GM20431 (cell line): Measurements from ENCODE around the gene TSPEAR.
"Not testable (repeated sequence)": the region's sequence is repeated elsewhere in the genome, so short reads cannot be mapped to it uniquely, and the experiment has no call there.

Experiments used
- in situ Hi-C: fragments of 300-500 bp; cut with MseI, MboI; formaldehyde crosslinking; loops from one replicate; pipeline ENCODE4 v1.15.0; 2020; ENCODE audit warnings: low sequenced_read_pairs; ENCODE audit not compliant: unreplicated experiment

The TSPEAR gene

DNA sequence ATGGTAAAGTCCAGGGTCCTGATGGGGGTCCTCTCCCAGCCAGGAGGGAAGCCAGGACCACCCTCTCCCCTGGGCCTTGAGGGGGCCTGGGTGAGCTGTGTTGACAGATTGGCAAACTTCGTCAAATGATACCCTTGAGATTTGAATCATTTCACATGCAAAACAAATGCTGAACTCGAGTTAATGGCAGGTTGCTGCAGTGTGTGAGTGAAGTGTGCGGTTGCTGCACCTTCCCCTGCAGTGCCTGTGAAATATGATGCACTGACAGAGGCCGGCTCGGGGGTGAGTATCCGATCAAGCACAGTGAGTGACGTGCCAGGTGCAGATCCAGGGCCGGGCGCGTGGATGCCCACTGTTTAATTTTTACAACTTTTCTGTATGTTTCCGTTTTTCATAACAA lies 23.7 kb downstream of the TSPEAR start:
- in situ Hi-C loops, result no loop called here

DNA sequence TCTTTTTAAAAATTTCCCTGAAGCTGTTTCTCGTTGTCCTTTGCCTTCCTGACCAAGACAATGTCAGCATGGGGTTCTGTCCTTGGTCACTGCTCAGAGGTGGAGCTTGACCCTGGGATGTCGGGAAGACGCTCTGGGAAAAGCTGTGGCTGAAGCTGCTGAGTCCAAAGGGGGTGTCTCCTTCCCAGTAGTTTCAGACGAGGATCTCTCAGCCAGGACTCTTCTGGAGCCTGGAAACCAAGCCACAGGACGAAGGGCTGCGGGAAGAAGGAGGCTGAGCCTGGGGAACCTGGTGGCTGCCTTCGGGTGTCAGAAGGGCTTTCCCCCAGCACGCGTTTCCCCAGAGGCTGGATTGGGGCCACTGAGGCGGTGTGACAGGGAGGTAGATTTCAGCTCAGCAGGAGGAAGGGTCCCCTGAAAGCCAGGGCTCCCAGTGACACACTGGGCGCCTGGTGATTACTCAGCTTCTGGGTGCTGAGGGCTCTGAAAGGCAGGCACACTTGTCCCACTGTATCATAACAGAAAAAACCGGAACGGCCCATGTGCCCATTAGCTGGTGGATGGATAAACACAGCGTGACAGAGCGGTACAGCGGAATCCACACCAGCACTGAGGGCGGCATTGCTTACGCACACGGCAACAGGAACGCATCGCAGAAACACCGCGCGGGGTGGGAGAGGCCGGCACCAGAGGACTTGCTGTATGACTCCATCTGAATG lies 24.4 kb downstream of the TSPEAR start:
- in situ Hi-C loops, result no loop called here

DNA sequence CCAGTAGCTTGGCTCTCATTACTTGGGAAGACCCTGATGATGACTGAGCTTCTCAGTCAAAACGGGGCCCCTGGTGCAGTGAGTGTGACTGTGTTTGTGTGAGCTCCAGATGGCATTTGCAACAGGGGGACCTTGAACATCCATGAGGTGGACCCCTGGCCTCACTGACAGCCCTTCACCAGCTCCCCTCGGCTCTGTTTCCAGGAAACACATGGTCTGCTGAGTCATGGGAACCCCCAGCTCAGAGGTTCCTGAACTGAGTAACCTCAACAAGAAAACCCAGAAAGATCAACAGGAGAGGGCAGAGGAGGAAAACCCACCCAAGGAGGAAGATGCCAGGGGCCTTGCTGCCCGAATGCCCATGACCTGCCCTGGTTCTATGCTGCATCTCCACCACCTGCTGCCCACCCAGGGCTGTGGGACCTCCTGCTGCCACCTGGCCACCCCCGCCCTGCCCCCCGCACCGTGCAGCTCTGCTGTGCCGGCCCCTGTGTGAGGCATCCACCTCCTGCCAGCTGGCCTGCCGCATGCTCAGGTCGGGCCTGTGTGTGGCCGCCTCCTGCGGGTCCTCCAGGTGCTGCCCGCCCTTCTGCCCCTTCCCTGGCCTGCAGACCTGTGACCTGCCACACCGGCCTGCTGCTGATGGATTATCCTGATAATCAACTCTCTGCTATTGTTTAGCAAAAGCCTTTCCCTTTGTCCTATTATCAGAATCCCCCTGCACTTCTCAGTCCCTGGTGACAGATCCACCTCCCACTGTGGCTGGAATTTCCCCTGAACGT lies 25.2 kb downstream of the TSPEAR start:
- in situ Hi-C loops, result no loop called here

DNA sequence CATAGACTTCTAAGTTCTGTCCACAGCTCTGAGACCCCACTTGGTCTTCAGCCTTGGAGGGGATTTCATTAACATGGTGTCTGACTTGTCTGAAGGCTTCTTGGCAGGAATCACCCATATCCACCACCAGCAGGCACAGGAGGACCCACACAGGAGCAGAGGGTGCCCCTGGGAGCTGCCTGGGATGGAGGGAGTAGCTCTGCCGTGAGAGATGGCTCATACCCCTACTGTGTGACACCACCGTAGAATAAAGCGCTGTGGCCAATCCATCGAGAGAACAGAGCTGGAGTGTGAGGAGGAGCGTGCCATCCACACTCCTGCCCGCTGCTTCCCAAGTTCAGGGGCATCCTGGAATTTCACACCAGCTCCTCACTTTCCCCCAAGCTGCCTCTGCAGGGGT lies 26.3 kb downstream of the TSPEAR start:
- in situ Hi-C loops, result not testable (repeated sequence)

DNA sequence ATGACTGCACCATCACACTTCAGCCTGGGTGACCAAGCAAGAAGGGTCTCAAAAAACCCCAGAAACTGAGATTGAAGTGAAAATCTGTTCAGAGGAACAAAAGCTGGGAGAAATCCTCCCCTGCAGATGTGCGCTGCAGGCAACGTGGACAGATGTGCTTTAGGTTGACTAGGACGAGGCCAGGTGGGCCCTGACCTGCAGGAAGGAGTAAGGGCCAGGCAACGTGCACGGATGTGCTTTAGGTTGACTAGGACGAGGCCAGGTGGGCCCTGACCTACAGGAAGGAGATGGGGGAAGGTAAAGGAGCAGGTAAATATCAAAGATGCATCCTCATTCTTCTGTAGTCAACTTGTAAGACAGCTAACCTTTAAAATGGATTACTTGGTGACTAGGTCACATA lies 26.9 kb downstream of the TSPEAR start:
- in situ Hi-C loops, result no loop called here

DNA sequence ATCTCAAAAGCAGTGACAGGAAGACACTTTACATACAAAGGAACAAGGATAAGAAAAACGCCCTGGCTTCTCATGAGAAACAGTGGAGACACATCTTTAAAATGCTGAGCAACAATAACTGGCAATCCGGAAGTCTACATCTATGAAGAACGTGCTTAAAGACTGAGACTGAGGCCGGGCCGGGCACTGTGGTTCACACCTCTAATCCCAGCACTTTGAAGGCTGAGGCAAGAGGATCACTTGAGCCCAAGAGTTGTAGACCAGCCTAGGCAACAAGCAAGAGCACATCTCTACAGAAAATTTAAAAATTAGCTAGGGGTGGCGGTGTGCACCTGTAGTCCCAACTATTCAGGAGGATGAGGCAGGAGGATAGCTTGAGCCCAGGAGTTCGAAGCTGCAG lies 27.3 kb downstream of the TSPEAR start:
- in situ Hi-C loops, result no loop called here

DNA sequence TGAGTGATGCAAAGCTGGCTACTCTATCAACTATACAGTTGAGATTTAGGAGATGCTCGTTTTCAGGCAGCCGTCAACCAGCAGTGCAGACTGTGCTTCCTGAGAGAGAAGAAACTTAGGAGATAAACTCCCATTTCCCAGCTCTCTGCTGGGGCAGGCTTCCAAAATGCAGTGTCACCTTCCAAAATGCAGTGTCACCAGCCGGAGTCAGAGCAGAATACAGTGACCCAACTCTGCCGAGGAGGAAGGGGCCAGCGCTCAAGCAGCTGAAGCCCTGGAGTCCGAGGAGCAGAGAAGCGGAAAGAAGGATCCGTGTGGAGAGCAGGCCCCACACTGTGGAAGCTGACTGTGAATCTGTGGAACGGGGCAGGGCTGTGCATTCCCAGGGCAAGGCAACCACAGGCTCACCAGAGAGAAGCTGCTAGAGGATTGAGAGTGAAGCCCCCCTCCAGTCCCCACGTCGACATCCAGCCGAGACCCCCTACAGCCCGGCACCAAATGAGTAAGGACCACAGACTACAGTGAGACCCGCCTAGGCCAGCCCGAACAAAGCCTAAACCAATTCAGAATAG lies 28.7 kb downstream of the TSPEAR start:
- in situ Hi-C loops, result no loop called here

DNA sequence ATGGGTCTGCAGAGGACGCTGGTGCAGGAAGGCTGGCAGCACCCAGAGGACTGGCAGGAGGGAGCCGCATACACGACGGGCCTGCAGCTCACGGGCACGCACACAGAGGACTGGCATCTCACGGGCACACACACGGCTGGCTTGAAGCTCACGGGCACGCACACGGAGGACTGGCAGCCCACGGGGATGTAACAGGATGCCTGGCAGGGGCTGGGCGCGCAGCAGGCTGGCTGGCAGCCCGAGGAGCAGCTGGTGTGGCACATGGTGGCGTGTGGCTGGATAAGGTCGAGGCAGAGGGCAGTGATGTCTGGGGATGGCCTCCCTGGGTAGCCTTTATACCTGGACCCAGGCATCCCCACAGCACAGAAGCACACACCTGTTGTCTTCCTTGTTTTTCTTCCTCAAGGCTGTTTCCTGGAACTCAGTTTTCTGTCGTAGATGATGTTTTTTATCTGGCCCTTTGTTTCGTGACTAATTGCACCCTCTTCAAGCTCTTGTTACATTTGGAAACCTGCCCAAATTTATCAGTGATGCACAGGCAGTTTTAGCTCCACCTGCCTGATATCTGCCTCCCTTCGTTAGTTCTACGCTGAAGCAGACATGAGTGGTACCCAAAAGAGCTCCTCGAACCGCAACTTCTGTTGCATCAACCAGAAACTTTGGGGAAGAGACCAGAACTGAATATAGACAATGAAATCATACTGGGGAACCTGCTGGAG lies 29.4 kb downstream of the TSPEAR start, which contains the start of gene KRTAP12-1:
Gene KRTAP12-1, minus strand, starts transcription at position 303 of the 719 bp plus-strand sequence. Its CDS starts 40 bp downstream, at position 263.
- in situ Hi-C loops, result no loop called here

DNA sequence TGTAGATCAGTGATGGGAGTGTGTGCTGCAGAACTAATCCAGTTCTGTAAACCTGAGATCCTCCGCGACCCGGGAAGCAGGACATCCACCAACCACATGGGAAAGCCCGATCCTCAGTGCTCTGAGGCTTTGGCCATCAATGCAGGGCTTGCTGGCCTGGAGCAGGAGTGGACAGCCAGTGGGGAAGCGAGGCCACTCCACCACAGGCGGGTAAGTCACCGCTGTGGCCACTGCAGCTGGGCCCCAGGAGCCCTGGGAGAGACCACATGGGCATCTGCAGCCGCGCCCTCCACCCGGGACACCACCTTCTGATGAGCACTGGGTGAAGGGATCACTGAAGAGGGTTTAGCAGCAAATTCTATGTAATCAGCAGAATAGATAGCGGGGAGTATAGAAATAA lies 30.2 kb downstream of the TSPEAR start:
- in situ Hi-C loops, result no loop called here

DNA sequence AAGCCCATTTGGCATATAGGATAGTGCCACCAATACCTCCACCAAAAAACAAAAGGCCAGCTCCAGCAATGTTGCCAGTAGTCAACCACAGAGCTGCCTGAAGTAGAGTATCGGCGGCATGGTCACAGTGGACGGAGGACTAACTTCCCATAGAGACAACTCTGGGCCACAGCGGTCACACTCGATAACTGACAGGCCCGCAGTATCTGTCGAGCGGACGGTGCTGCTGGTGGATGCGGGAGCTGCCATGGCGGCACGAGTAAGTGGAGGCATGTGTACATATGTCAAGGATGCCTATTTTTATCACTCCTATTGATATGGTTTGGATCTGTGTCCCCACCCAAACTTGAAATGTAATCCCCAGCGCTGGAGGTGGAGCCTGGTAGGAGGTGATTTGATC lies 33.5 kb downstream of the TSPEAR start:
- in situ Hi-C loops, result no loop called here

DNA sequence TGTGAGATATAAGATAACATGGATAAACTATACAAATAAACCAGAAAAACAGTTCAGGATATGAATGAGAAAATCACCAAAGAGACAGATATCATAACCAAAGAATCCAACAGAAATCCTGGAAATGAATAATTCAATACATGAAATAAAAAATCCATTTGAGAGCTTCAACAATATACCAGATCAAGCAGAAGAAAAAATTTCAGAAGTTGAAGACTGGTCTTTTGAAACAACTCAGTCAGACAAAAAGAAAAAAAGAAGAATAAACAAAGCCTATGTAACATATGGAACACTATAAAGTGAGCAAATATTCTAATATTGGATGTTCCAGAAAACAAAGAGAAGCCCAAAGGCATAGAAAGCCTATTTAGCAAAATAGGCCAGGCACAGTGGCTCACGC lies 39.5 kb downstream of the TSPEAR start:
- in situ Hi-C loops, result no loop called here

DNA sequence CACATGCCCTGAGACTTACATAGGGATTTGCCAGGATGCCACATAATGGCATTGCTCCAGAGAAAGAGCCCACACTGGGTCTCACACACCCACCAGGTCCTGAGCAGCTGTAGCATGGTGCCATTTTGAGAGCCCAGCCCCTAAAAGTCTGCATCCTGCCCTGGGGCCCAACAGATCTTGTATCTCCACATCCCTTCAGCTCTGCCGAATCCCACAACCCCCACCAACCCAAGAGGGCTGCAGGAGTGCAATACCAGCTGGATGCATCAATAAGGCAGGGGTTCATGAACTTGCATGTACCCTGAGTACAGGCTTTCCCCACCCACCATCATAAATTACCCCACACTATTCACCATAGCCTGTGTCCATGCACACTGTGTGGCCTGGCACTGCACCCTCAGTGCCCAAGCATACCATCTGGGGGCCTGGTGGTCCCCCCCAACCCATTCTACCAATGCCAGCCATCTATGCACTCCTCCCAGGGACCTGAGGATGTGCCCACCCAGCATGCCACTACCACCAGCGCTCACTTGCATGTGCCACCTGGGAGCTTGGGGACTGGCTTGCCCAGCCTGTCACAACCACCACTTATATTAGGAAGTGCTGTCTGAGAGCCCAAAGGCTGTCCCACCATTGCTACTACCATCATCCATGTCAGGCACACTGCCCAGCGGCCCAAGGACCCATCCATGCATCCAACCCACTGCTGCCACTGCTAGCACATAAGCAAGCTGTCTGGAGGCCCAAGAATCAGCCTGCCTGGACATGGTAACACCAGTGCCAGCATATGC lies 40.5 kb downstream of the TSPEAR start:
- in situ Hi-C loops, result no loop called here

DNA sequence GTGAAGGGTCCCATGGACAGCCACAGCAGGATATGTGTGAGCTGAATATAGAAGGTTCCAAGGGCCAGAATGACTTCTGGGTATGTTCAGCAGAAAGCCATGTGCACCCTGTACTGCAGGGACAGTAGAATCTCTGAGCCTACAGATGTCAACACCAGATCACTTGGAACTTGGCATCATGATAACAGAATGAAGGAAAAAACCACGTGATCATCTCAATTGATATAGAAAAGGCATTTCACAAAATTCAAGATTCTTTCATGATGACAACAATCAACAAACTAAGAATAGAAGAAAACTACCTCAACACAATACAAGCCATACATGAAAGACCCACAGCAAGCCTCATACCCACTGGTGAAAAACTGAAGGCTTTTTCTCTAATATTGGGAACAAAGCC lies 43.8 kb downstream of the TSPEAR start:
- in situ Hi-C loops, result no loop called here

DNA sequence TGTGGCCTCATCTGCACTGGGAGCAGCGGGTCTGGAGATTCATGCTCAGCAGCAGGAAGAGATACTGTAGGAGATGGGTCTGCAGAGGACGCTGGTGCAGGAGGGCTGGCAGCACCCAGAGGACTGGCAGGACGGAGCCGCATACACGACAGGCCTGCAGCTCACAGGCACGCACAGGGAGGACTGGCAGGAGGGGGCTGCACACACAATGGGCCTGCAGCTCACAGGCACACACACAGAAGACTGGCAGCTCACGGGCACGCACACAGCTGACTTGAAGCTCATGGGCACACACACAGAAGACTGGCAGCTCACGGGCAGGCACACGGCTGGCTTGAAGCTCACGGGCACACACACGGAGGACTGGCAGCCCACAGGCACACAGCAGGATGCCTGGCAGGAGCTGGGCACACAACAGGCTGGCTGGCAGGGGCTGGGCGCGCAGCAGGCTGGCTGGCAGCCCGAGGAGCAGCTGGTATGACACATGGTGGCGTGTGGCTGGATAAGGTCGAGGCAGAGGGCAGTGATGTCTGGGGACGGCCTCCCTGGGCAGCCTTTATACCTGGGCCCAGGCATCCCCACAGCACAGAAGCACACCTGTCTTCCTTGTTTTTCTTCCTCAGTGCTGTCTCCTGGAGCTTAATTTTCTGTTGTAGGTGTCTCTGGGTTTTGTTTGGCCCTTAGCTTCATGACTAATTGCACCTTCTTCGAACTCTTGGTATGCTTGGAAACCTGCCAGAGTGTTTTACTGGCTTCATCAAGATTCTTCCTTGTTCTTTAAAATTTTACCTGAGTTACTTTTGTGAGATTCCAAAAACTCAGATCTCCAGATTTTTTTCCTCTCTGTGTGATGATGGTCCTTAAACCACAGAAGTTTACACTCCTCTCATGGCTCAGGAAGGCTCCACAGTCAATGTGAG lies 44.7 kb downstream of the TSPEAR start, which contains the start of gene KRTAP12-2:
Gene KRTAP12-2, minus strand, starts transcription at position 527 of the 920 bp plus-strand sequence. Its CDS starts 41 bp downstream, at position 486.
- in situ Hi-C loops, result no loop called here

DNA sequence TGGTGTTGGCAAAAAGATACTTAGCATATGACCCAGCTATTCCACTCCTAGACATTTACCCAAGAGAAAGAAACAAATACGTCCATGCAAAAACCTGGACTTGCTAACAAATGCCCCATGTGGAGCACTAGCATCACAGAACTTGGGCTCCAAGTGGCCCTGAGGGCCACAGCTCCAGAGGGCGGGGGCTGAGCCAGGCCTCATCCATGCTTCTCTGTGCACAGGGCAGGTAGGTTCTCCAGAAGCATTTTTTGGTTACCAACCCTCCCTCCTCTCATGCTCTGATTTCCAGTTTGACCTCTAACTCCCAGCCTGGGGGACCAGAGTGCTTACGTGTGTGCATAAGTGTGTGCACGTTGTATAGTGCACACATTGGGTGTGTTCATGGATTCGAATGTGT lies 46.7 kb downstream of the TSPEAR start:
- in situ Hi-C loops, result no loop called here

DNA sequence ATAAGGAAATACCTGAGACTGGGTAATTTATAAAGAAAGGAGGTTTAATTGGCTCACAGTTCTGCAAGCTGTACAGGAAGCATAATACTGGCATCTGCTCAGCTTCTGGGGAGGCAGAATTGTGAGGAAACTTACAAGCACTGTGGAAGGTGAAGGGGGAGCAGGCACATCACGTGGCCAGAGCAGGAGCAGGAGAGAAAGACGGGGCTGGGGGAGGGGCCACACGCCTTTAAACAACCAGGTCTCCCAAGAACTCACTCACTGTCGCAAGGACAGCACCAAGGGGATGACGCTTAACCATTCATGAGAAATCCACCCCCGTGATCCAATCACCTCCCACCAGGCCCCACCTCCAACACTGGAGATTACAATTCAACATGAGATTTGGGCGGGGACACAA lies 49.8 kb downstream of the TSPEAR start:
- in situ Hi-C loops, result not testable (repeated sequence)

DNA sequence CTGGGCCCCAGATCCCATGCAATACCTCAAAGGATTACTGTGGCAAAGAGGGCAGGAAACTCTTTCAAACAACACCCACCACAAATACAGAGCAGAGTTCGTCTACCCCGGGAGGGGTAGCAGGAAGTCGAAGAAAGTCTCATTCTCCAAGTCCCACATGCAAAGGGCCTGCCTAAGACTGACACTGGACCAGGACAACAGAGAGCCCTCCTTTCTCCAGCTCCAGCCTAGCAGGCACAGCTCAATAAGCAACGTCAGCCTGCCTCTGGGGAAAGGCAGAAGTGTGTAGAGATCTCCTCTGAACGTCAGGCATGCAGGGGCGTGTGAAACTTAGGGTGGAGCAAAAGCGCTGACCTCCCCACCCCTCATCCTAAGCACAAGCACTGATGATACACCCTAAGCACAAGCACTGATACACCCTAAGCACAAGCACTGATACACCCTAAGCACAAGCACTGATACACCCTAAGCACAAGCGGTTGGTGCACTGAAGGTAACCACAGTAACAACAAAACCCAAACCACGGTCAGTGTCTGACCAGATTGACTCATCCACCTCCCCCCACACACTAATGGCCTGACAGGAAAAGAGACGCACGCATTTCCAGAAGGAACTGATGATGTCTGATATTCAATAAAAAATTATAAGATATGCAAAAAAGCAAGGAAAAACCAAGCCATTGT lies 52.3 kb downstream of the TSPEAR start:
- in situ Hi-C loops, result no loop called here

DNA sequence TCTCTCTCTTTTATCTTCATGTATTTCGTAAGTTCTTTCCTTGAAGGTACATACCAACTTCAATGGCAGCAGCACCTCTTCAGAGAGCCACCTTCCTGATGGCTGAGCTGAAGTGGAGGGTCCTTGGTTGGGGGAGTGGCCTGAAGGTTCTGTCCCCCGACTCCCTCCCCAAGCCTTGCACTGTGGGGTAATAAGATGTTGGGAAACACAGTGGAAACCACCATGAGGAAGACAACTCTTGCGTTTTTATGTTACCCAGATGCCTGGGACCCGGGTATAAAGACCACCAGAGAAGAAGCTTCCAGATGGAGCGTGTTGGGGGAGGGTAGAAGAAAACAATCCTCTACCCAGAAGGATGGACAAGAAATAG lies 52.8 kb downstream of the TSPEAR start:
- in situ Hi-C loops, result no loop called here
